WTC11 (cell line): ENCODE measurements around the gene TMEM147.

ENCODE experiments used
- ETV6 ChIP-seq: sonication (generic); formaldehyde crosslinking; IDR thresholded peaks from 2 replicates; pipeline ENCODE4 v1.8.1; 2022; ENCODE audit warnings: mild to moderate bottlenecking, missing genetic modification reagents
- NFYB ChIP-seq: sonication (generic); formaldehyde crosslinking; conservative IDR thresholded peaks from 2 replicates; pipeline ENCODE4 v1.8.0; 2022; ENCODE audit warnings: low read depth, missing genetic modification reagents
- TF ChIP-seq, protein P1 (sequence below): sonication (generic); formaldehyde crosslinking; IDR thresholded peaks from 2 replicates; pipeline ENCODE4 v1.8.0; 2022; ENCODE audit warnings: mild to moderate bottlenecking, missing genetic modification reagents
- TF ChIP-seq, protein P2 (sequence below): sonication (generic); formaldehyde crosslinking; IDR thresholded peaks from 2 replicates; pipeline ENCODE4 v1.8.1; 2023; ENCODE audit warnings: mild to moderate bottlenecking, moderate library complexity, missing genetic modification reagents

DNA sequence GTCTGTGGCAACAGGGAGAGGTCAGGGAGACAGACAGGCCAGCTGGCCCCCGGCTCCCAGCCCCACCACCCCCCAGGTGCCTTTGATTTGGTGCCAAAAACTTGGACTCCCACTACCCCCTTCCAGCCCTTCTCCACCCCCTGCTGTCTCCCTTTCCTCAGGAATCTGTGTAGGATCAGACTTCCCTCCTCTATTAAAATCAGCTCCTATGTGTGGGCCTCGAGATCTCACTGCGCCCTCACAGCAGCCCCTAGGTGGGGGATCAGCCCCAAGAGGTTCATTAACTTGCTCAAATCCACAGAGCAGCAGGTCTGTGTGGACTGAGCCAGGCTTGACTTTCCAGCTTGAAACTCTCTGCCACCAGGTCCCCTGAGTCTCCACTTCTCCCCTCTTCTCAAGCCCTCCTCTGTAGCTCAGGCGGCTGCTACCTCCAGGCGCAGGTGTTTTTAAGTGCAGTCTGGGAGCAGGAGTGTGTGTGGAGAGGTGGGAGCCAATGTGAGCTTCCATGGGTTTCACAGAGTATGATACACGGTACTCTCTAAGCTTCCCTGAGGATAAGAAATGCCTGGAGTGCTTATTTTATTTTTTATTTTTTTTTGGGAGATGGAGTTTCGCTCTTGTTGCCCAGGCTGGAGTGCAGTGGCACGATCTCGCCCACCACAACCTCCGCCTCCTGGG, 10.5 kb upstream of the TMEM147 start:
- TF ChIP-seq ETV6 (CRISPR knock-in tag) (no peak), NFYB (CRISPR knock-in tag) (no peak)
- TF ChIP-seq, protein P1, sequence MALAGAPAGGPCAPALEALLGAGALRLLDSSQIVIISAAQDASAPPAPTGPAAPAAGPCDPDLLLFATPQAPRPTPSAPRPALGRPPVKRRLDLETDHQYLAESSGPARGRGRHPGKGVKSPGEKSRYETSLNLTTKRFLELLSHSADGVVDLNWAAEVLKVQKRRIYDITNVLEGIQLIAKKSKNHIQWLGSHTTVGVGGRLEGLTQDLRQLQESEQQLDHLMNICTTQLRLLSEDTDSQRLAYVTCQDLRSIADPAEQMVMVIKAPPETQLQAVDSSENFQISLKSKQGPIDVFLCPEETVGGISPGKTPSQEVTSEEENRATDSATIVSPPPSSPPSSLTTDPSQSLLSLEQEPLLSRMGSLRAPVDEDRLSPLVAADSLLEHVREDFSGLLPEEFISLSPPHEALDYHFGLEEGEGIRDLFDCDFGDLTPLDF (CRISPR knock-in tag): no peak
- TF ChIP-seq, protein P2, sequence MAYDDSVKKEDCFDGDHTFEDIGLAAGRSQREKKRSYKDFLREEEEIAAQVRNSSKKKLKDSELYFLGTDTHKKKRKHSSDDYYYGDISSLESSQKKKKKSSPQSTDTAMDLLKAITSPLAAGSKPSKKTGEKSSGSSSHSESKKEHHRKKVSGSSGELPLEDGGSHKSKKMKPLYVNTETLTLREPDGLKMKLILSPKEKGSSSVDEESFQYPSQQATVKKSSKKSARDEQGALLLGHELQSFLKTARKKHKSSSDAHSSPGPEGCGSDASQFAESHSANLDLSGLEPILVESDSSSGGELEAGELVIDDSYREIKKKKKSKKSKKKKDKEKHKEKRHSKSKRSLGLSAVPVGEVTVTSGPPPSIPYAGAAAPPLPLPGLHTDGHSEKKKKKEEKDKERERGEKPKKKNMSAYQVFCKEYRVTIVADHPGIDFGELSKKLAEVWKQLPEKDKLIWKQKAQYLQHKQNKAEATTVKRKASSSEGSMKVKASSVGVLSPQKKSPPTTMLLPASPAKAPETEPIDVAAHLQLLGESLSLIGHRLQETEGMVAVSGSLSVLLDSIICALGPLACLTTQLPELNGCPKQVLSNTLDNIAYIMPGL (CRISPR knock-in tag): no peak
